Measurements from ENCODE around the gene NUMB. TPM values are rescaled to one million over a fixed set of nuclear protein-coding genes. Genes with fewer than 3 reads are reported as not detected.

The NUMB gene
- total and polyA plus RNA-seq, 2 donors (not counting 3 experiments of a cell fraction or from before 2014, with no cell fraction given) = 128 to 164 TPM

DNA sequence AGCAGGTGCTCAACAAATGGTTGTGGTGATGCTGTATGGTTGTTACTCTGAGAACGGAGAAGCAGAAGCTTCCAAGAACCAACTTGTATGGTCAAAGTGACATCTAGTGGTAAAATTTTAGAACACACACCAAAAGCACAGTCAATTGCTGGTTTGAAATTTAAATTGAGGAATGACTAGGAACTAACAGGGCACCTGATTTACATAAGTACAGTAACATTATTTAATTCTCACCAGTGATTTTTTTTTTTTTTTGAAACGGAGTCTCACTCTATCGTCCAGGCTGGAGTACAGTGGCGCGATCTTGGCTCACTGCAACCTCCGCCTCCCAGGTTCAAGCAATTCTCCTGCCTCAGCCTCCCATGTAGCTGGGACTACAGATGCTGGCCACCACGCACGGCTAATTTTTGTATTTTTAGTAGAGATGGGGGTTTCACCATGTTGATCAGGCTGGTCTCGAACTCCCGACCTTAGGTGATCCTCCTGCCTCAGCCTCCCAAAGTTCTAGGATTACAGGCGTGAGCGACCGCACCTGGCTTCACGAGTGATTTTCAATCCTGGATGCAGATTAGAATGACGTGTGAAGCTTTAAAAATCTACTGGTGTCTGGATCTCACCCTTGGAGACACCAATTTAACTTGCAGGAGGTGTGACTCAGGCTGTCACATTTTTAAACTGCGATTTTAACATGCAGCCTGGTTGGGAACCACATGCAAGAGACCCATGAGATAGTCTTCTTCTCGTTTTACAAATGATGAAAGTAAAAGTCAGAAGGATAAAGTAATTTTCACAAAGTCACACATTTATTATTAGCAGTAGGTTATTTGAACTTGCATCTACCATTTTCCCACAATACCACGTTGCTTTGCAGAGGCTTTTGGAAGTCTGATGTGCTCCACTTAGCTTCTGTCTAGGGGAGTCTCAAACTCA, 14.1 kb upstream of the NUMB start:
- ChIA-PET CTCF (interaction anchor here (0.6 to 11.5 kb wide), 59 partner anchors 8 to 958 kb away, joined by 3 to 559 read pairs (median 5); partner anchors contain the start of gene NUMB), POLR2A (interaction anchor here (0.5 to 1.6 kb wide), 4 partner anchors 11 to 177 kb away, joined by 3 to 4 read pairs (median 4); no protein-coding TSS in a partner anchor)
- Histone ChIP-seq H3K9me1 (replicated peaks; ENCODE audit: control insufficient read depth, extremely low read depth, insufficient read depth, low read length) (peaks cover 2% of the 10 kb centered on the region), H3K4me3 (replicated peaks in 1 of 3; ENCODE audit: insufficient read depth in 1 of 3, low read depth in 1 of 3, low read length in 3 of 3) (no peak overlapping the region), H3K4me2 (ENCODE audit: insufficient read depth, low read length) (no peak overlapping the region), H3K4me1 (ENCODE audit: control insufficient read depth, extremely low read depth, insufficient read depth, low read length) (no peaks in the 10 kb centered on the region), H3K9me3 (replicated peaks; ENCODE audit: control insufficient read depth, insufficient read depth, low read length) (no peaks in the 10 kb centered on the region), H2AFZ (ENCODE audit: low read depth, low read length) (no peak overlapping the region), H3K36me3 (ENCODE audit: control insufficient read depth in 2 of 2, extremely low read depth in 1 of 2, insufficient read depth in 2 of 2, low read length in 2 of 2) (no peaks in the 10 kb centered on the region), H4K20me1 (replicated peaks; ENCODE audit: control insufficient read depth, extremely low read depth, insufficient read depth, low read length) (no peaks in the 10 kb centered on the region), H3K27ac (ENCODE audit: insufficient read depth, low read depth, low read length) (no peak overlapping the region), H3K79me2 (ENCODE audit: control insufficient read depth, insufficient read depth, low read length) (no peaks in the 10 kb centered on the region), H3K27me3 (ENCODE audit: control insufficient read depth in 2 of 2, insufficient read depth in 2 of 2, low read length in 2 of 2) (no peaks in the 10 kb centered on the region), H3K9ac (replicated peaks; ENCODE audit: extremely low read depth, insufficient read depth, low read length) (no peak overlapping the region)
- FAIRE-seq = peak; percentile 99
- BruUV-seq (replicated peaks) = no TSS peak
- TF ChIP-seq, protein P1, sequence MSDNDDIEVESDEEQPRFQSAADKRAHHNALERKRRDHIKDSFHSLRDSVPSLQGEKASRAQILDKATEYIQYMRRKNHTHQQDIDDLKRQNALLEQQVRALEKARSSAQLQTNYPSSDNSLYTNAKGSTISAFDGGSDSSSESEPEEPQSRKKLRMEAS (IDR thresholded peaks at IDR 0.05; ENCODE audit: insufficient read depth, insufficient read length) = no peak
- TF ChIP-seq, protein P2, sequence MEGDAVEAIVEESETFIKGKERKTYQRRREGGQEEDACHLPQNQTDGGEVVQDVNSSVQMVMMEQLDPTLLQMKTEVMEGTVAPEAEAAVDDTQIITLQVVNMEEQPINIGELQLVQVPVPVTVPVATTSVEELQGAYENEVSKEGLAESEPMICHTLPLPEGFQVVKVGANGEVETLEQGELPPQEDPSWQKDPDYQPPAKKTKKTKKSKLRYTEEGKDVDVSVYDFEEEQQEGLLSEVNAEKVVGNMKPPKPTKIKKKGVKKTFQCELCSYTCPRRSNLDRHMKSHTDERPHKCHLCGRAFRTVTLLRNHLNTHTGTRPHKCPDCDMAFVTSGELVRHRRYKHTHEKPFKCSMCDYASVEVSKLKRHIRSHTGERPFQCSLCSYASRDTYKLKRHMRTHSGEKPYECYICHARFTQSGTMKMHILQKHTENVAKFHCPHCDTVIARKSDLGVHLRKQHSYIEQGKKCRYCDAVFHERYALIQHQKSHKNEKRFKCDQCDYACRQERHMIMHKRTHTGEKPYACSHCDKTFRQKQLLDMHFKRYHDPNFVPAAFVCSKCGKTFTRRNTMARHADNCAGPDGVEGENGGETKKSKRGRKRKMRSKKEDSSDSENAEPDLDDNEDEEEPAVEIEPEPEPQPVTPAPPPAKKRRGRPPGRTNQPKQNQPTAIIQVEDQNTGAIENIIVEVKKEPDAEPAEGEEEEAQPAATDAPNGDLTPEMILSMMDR (IDR thresholded peaks at IDR 0.05; ENCODE audit: extremely low read depth in 1 of 2, insufficient read depth in 1 of 2, low read depth in 1 of 2, low read length in 2 of 2) = peak; percentile 45 to 48
- no peak for TF ChIP-seq EZH2 (IDR thresholded peaks at IDR 0.05; ENCODE audit: borderline replicate concordance, low read depth, low read length, severe bottlenecking)
- no peak for TF ChIP-seq JUN (IDR thresholded peaks at IDR 0.05; ENCODE audit: borderline replicate concordance, insufficient read depth, insufficient read length, low read depth)
- TF ChIP-seq FOS (IDR thresholded peaks at IDR 0.05; ENCODE audit: borderline replicate concordance, insufficient read depth, low read length) = no peak
- no peak for TF ChIP-seq POLR2AphosphoS5 (IDR thresholded peaks at IDR 0.05; ENCODE audit: insufficient read depth, low read depth, low read length)
- DNase-seq (ENCODE audit: low read depth, low spot score) = peak; percentile 77
- intact Hi-C loops (cut with micrococcal nuclease) (loop anchor here (1.0 kb wide), 2 partner anchors 177 to 299 kb away; no protein-coding TSS in a partner anchor), dilution Hi-C loops (cut with MboI; ENCODE audit: extremely low pct_ligation_motif_present, low sequenced_read_pairs) (loop anchor here (25.0 kb wide), 2 partner anchors 185 to 285 kb away; no protein-coding TSS in a partner anchor)

Data from endothelial cell of umbilical vein (primary cell).